K562 (cell line): ENCODE measurements around the gene IRF2. TPM values are rescaled to one million over a fixed set of nuclear protein-coding genes. Genes with fewer than 3 reads are reported as not detected.

Experiments used
- ATAC-seq: fragments of 200-7000 bp; cut with Tn5 transposase; 3 replicates; pipeline ENCODE4 v1.9.1; 2020; ENCODE audit warnings: moderate library complexity
- BruUV-seq: library from RNA; stranded (reverse); fragments of 400-500 nt; replicated peaks from 2 replicates; lab custom pipeline; 2021; lab: Mats Ljungman, UMichigan
- CTCF ChIA-PET: fragments of 300-600 bp; formaldehyde crosslinking; extraction: SDS; loops from one replicate; lab custom pipeline; 2021; ENCODE audit warnings: low intra/inter-chr PET ratio; lab: Yijun Ruan, JAX
- POLR2A ChIA-PET: fragments of 300-600, 350-650 bp; sonication (Branson Sonifier 250); formaldehyde crosslinking; extraction: SDS; loops from one replicate; lab custom pipeline; 2021; ENCODE audit warnings: antibody characterized with exemption, inconsistent platforms; lab: Yijun Ruan, JAX
- DNase-seq, 4 experiments: peaks; one replicate each; pipeline versions ENCODE4 v3.0.0 to v3.0.0-alpha.2; 2011 to 2018; ENCODE audit warnings: low spot score in 3 of 4, mixed read lengths in 3 of 4; ENCODE audit errors: extremely low read depth in 1 of 4
- FAIRE-seq: peaks from 2 replicates; lab custom pipeline; 2011; peaks lifted over from hg19 to GRCh38; lab: Jason Lieb, UNC
- H2AFZ ChIP-seq: 2 replicates; pipeline ENCODE4 v1.6.0; 2011; ENCODE audit warnings: low read depth, low read length, control low read depth, inconsistent platforms
- H3K27ac ChIP-seq: fragments of 200-600 bp; 3 replicates; pipeline ENCODE4 v1.8.0; 2011; ENCODE audit warnings: low read depth, mild to moderate bottlenecking, control low read depth, inconsistent platforms, low read length, moderate library complexity, mixed read lengths; ENCODE audit errors: extremely low read depth
- H3K27me3 ChIP-seq, 2 experiments: fragments of 300-600 bp in 1 of 2; 2 replicates in 1 of 2; 3 replicates in 1 of 2; pipeline versions ENCODE4 v1.6.0 to v1.8.0; 2011; ENCODE audit warnings: inconsistent platforms in 2 of 2, low read length in 2 of 2, mild to moderate bottlenecking in 1 of 2, mixed read lengths in 1 of 2, moderate library complexity in 1 of 2; ENCODE audit not compliant: control insufficient read depth in 2 of 2, insufficient read depth in 2 of 2
- H3K36me3 ChIP-seq: fragments of 300-600 bp; 3 replicates; pipeline ENCODE4 v1.8.0; 2011; ENCODE audit warnings: mild to moderate bottlenecking, low read length, inconsistent platforms; ENCODE audit not compliant: control insufficient read depth, insufficient read depth
- H3K4me1 ChIP-seq, 2 experiments: fragments of 200-600 bp in 1 of 2; replicated peaks in 1 of 2; 2 replicates in 1 of 2; 3 replicates in 1 of 2; pipeline versions ENCODE4 v1.5.1 to v1.8.0; 2011; ENCODE audit warnings: inconsistent platforms in 2 of 2, low read length in 2 of 2, mild to moderate bottlenecking in 1 of 2, mixed read lengths in 1 of 2, moderate library complexity in 1 of 2; ENCODE audit not compliant: control insufficient read depth in 2 of 2, insufficient read depth in 2 of 2
- H3K4me2 ChIP-seq: 2 replicates; pipeline ENCODE4 v1.6.1; 2011; ENCODE audit warnings: low read length, control low read depth, inconsistent platforms, mixed read lengths; ENCODE audit not compliant: insufficient read depth
- H3K4me3 ChIP-seq: fragments of 200-600 bp; sonication (generic), shearing (Covaris generic); 2 replicates; pipeline ENCODE4 v1.5.1; 2016; ENCODE audit warnings: control low read depth, inconsistent platforms
- H3K79me2 ChIP-seq: fragments of 200-600 bp; 3 replicates; pipeline ENCODE4 v1.8.0; 2011; ENCODE audit warnings: low read length, inconsistent platforms; ENCODE audit not compliant: control insufficient read depth, insufficient read depth
- H3K9ac ChIP-seq, 2 experiments: 2 replicates each; pipeline versions ENCODE4 v1.6.0 to v1.6.1; 2011; ENCODE audit warnings: low read depth in 2 of 2, low read length in 2 of 2, control low read depth in 1 of 2, inconsistent platforms in 1 of 2, mild to moderate bottlenecking in 1 of 2, mixed read lengths in 1 of 2; ENCODE audit not compliant: insufficient read depth in 1 of 2
- H3K9me1 ChIP-seq: one replicate; pipeline ENCODE4 v1.6.0; 2011; ENCODE audit warnings: inconsistent platforms, mild to moderate bottlenecking, low read length, moderate library complexity; ENCODE audit not compliant: control insufficient read depth, insufficient read depth
- H3K9me3 ChIP-seq: replicated peaks from 2 replicates; pipeline ENCODE4 v1.5.1; 2011; ENCODE audit warnings: low read depth, low read length, inconsistent platforms; ENCODE audit not compliant: control insufficient read depth, insufficient read depth
- H4K20me1 ChIP-seq: replicated peaks from 2 replicates; pipeline ENCODE4 v1.6.1; 2011; ENCODE audit warnings: low read length, inconsistent platforms, mixed read lengths; ENCODE audit not compliant: control insufficient read depth, insufficient read depth
- CBFB ChIP-seq: sonication (generic); formaldehyde crosslinking; IDR thresholded peaks from 2 replicates; pipeline ENCODE4 v1.4.0; 2020; ENCODE audit warnings: mild to moderate bottlenecking, missing genetic modification reagents
- HEY1 ChIP-seq: fragments of 250-450 bp; sonication (Bioruptor Pico); IDR thresholded peaks from 2 replicates; pipeline ENCODE4 v1.5.0; 2020; ENCODE audit warnings: mild to moderate bottlenecking, moderate library complexity, borderline replicate concordance
- MEIS2 ChIP-seq: fragments of 450-650 bp; IDR thresholded peaks from 2 replicates; pipeline ENCODE4 v1.6.1; 2014; ENCODE audit warnings: mild to moderate bottlenecking; ENCODE audit not compliant: partially characterized antibody
- MXI1 ChIP-seq: IDR thresholded peaks from 2 replicates; pipeline ENCODE4 v1.6.1; 2011; ENCODE audit warnings: low read depth, mild to moderate bottlenecking, improper control_type of control experiment, low read length
- PRMT5 ChIP-seq: sonication (generic); formaldehyde crosslinking; IDR thresholded peaks from 2 replicates; pipeline ENCODE4 v1.5.0; 2020; ENCODE audit warnings: missing genetic modification reagents
- PURB ChIP-seq: sonication (generic); formaldehyde crosslinking; IDR thresholded peaks from 2 replicates; pipeline ENCODE4 v1.9.0; 2021; ENCODE audit warnings: low read depth, mild to moderate bottlenecking, missing genetic modification reagents
- SRSF1 ChIP-seq: fragments of 200-400 bp; formaldehyde crosslinking; IDR thresholded peaks from 2 replicates; pipeline ENCODE4 v1.6.1; 2017; ENCODE audit warnings: mild to moderate bottlenecking, low read depth, low read length, moderate library complexity
- ZFP30 ChIP-seq: fragments of 250-450 bp; sonication (Bioruptor Pico); IDR thresholded peaks from 2 replicates; pipeline ENCODE4 v1.8.0; 2022; ENCODE audit warnings: moderate library complexity, mild to moderate bottlenecking, inconsistent platforms, borderline replicate concordance
- whole genome bisulfite sequencing: fragments of 100-300 bp; shearing (Covaris generic); methylation state at CpG from one replicate; pipeline ENCODE4 v1.1.6; 2016; ENCODE audit warnings: low coverage, mixed read lengths; ENCODE audit not compliant: insufficient coverage; ENCODE audit errors: missing lambda C conversion rate; 5-methylcytosine and 5-hydroxymethylcytosine counted together
- in situ Hi-C: fragments of 300-500 bp; cut with MboI; formaldehyde crosslinking; loops from 4 replicates; pipeline ENCODE4 v1.15.0; 2018; ENCODE audit warnings: inconsistent platforms, mixed read lengths
- intact Hi-C: fragments of 100-400 bp; cut with micrococcal nuclease; formaldehyde crosslinking; loops from 2 replicates; pipeline ENCODE4 v1.14.2; 2022
- polyA plus RNA-seq, 8 experiments: library from polyadenylated mRNA; depleted of rRNA in 4 of 8; stranded (reverse) in 5 of 8; unstranded in 3 of 8; fragments of >200 nt; fragmentation: Nextera tagmentation in 2 of 8; fragmentation: Illumina TruSeq in 1 of 8; extraction: Ambion mirVana in 2 of 8; extraction: Trizol in 1 of 8; gene quantifications; 2 replicates each; pipeline versions ENCODE4 v1.2.1 to v1.2.3, GENCODE V29; 2011 to 2014; ENCODE audit warnings: inconsistent platforms in 1 of 8, missing spikeins in 1 of 8
- total RNA-seq, 7 experiments: library from RNA; depleted of rRNA in 6 of 7; stranded (reverse); fragments of >200 nt in 6 of 7; fragmentation: Illumina TruSeq in 2 of 7; extraction: Trizol in 2 of 7; gene quantifications; 2 replicates each; pipeline versions ENCODE4 v1.2.1 to v1.2.3, GENCODE V29; 2011 to 2021; ENCODE audit warnings: low replicate concordance in 1 of 7
- TF ChIP-seq, protein P1 (sequence below): IDR thresholded peaks from 2 replicates; pipeline ENCODE4 v1.6.1; 2011; ENCODE audit warnings: borderline replicate concordance, low read depth, mild to moderate bottlenecking, moderate library complexity, low read length; ENCODE audit not compliant: insufficient read depth, poor library complexity, severe bottlenecking
- TF ChIP-seq, protein P2 (sequence below), 2 experiments: IDR thresholded peaks in 1 of 2; conservative IDR thresholded peaks in 1 of 2; 2 replicates each; pipeline ENCODE4 v1.6.1; 2016; ENCODE audit warnings: low read depth in 2 of 2, mild to moderate bottlenecking in 1 of 2, missing compliant biosample characterization in 1 of 2, missing genetic modification characterization in 1 of 2, moderate library complexity in 1 of 2

IRF2 gene
- total and polyA plus RNA-seq, 9 of the 15 experiments (the other 6 are each of a cell fraction or from before 2014, with no cell fraction given), result 7.1 to 17.1 (median 11.3) TPM

DNA sequence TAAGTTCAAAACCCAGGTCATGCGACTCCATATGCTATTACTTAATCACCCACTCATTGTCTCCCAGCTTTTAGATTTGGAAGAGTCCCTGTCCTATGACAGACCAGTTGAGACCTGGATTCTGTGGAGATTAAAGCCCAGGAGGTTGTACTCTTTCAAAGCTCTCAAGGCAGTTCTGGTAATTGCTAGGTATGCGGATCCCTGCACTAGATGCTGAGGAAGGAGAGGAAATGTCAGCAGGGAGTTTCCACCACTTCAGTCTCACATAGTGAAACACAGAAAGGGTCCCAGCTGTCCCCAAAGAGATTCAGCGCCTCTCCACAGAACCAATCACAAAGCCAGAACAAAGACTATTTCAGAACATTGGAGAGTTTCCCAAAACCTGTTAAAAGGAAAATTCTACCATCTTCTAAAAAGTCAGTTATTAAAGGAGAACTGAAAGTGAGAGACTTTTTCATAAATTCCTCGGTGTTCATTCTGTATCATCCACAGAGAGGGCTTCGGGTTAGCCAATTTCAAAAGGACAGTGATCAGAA lies 53.4 kb downstream of the IRF2 start:
- POLR2A ChIA-PET, result no interaction called here
- no peak for TF ChIP-seq PRMT5
- TF ChIP-seq MEIS2, result no peak
- no peak for TF ChIP-seq CBFB (CRISPR knock-in tag)
- TF ChIP-seq HEY1, result no peak
- TF ChIP-seq MXI1, result no peak
- TF ChIP-seq, protein P1, sequence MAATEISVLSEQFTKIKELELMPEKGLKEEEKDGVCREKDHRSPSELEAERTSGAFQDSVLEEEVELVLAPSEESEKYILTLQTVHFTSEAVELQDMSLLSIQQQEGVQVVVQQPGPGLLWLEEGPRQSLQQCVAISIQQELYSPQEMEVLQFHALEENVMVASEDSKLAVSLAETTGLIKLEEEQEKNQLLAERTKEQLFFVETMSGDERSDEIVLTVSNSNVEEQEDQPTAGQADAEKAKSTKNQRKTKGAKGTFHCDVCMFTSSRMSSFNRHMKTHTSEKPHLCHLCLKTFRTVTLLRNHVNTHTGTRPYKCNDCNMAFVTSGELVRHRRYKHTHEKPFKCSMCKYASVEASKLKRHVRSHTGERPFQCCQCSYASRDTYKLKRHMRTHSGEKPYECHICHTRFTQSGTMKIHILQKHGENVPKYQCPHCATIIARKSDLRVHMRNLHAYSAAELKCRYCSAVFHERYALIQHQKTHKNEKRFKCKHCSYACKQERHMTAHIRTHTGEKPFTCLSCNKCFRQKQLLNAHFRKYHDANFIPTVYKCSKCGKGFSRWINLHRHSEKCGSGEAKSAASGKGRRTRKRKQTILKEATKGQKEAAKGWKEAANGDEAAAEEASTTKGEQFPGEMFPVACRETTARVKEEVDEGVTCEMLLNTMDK, result no peak
- TF ChIP-seq SRSF1, result no peak
- TF ChIP-seq, protein P2, sequence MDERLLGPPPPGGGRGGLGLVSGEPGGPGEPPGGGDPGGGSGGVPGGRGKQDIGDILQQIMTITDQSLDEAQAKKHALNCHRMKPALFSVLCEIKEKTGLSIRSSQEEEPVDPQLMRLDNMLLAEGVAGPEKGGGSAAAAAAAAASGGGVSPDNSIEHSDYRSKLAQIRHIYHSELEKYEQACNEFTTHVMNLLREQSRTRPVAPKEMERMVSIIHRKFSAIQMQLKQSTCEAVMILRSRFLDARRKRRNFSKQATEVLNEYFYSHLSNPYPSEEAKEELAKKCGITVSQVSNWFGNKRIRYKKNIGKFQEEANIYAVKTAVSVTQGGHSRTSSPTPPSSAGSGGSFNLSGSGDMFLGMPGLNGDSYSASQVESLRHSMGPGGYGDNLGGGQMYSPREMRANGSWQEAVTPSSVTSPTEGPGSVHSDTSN (CRISPR knock-in tag; IDR thresholded peaks at IDR 0.05; ENCODE audit: low read depth), result no peak
- TF ChIP-seq, protein P2 (tag; conservative IDR thresholded peaks at IDR 0.05; ENCODE audit: low read depth), result no peak
- TF ChIP-seq PURB (CRISPR knock-in tag), result no peak
- TF ChIP-seq ZFP30 (CRISPR knock-in tag), result no peak
- TF ChIP-seq, all 486 proteins: peak for 0
- Histone ChIP-seq H3K27ac (no peak overlapping the region), H2AFZ (no peak overlapping the region), H3K36me3 (peaks cover 31% of the 10 kb centered on the region), H3K9me3 (peaks cover 7% of the 10 kb centered on the region), H3K9ac (no peak overlapping the region), H3K9me1 (no peaks in the 10 kb centered on the region), H3K79me2 (peaks cover 6% of the 10 kb centered on the region; the same call in 1 of the 3 replicates), H3K4me3 (no peak overlapping the region), H4K20me1 (0 out of 2 replicates have a peak, but pooled peaks cover 3% of the 10 kb centered on the region), H3K4me2 (no peak overlapping the region), H3K4me1 (peaks cover 7 to 20% of the 10 kb centered on the region in 2 experiments), H3K27me3 (no peaks in the 10 kb centered on the region)
- CTCF ChIA-PET, result no interaction called here
- intact Hi-C loops (no loop called here), in situ Hi-C loops (no loop called here)
- 90% methylated on average over 5 of the region's 5 CpGs for WGBS
- FAIRE-seq, result no peak
- DNase-seq, result no peak
- ATAC-seq, result no peak
- BruUV-seq, result no TSS peak
